Stimulated activated naive CD8-positive, alpha-beta T cell treated with anti-CD3 and anti-CD28 coated beads, Interleukin-15, amount 100 ng/mL, for 72 hours (primary cell): ENCODE data around the gene SEL1L3.
"Not testable (repeated sequence)": the region's sequence is repeated elsewhere in the genome, so short reads cannot be mapped to it uniquely, and the experiment has no call there.

Experiments
- ATAC-seq: fragments of 150-1000 bp; cut with Tn5 transposase; 2 replicates; pipeline ENCODE4 v1.10.0; 2021; ENCODE audit warnings: mild to moderate bottlenecking, moderate library complexity
- DNase-seq, 2 donors: peaks; one replicate each; pipeline ENCODE4 v3.0.0; 2021 to 2022
- H3K27ac Mint-ChIP-seq, 2 donors: one replicate each; pipeline ENCODE4 v1.8.0; 2022; ENCODE audit warnings: mild to moderate bottlenecking in 2 of 2, mixed read lengths in 2 of 2, moderate library complexity in 2 of 2
- H3K27me3 Mint-ChIP-seq: one replicate; pipeline ENCODE4 v1.8.0; 2022; ENCODE audit warnings: mixed read lengths
- H3K4me1 Mint-ChIP-seq: one replicate; pipeline ENCODE4 v1.8.0; 2022; ENCODE audit warnings: mild to moderate bottlenecking, mixed read lengths
- H3K4me3 Mint-ChIP-seq, 2 donors: one replicate each; pipeline ENCODE4 v1.8.0; 2022; ENCODE audit warnings: mild to moderate bottlenecking in 2 of 2, mixed read lengths in 2 of 2, moderate library complexity in 1 of 2
- H3K9me3 Mint-ChIP-seq, 2 donors: one replicate each; pipeline ENCODE4 v1.8.0; 2022; ENCODE audit warnings: mixed read lengths in 2 of 2

The SEL1L3 gene

DNA sequence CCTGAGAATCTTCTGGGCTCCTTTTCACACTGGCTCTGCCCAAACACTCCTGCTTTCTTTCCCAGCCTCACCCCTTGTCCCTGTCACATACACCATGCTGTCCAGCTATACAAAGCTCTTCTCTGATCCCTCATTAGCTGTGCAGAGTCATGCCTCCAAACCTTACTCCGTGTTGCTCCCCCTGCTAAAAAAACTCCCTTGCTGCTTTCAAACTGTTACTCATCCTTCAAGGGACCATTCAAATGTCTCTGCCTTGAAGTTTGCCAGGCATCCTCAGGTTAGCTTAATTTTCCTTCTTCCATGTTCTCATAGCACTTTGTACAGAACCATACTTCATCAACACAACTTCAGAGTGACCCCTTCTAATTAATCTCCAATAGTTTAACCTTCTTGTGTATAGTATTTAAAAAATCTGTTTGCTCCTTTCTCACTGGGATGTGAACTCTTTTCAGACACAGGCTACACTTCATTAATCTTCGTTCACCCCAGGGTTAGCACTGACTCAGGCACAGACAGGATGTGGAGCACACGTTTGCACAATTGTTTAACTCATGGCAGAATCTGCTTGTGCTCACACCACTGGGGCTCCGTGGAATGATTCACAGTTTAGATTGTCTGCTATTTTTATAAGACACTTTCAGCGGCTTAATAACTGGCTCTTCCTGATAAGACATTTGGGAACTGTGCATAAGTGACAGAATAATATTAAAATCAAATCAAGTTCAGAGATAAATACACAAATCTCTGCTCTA lies 21.4 kb upstream of the SEL1L3 start:
- H3K4me1 Mint-ChIP-seq = no peaks in the 10 kb centered on the region
- H3K27ac Mint-ChIP-seq = peak overlapping the region in 1 of 2 donors; percentile 15
- no peak overlapping the region for H3K4me3 Mint-ChIP-seq
- peaks cover 26% of the 10 kb centered on the region for H3K27me3 Mint-ChIP-seq
- ATAC-seq (no peak), DNase-seq (no peak)
- H3K9me3 Mint-ChIP-seq = peaks cover 0 to 6% of the 10 kb centered on the region in 2 donors

DNA sequence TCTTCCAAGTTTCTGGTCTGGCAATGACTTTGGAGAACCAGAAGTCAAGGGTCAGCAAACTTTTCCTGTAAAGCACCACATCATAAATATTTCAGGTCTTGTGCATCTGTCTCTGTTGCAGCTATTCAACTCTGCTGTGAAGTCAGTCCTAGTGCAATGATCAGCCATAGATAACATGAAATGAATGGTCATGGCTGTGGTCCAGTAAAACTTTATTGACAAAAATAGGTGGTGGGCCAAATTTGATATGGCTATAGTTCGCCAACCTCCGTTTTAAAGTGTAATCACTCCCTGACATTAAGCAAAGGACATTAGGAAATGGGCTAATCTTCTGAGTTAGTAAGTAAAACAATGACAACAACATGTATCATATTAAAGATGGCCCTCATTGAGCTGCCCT lies 20.8 kb upstream of the SEL1L3 start:
- peaks cover 0 to 6% of the 10 kb centered on the region in 2 donors for H3K9me3 Mint-ChIP-seq
- ATAC-seq = no peak
- H3K4me3 Mint-ChIP-seq = no peak overlapping the region
- H3K27ac Mint-ChIP-seq = no peak overlapping the region
- no peak for DNase-seq
- no peaks in the 10 kb centered on the region for H3K4me1 Mint-ChIP-seq
- peaks cover 26% of the 10 kb centered on the region for H3K27me3 Mint-ChIP-seq

GRCh38 chr4:25882226-25882625 lies 19.4 kb upstream of the SEL1L3 start:
- Mint-ChIP-seq H3K4me1 (no peaks in the 10 kb centered on the region), H3K27me3 (peaks cover 26% of the 10 kb centered on the region), H3K27ac (no peak overlapping the region), H3K9me3 (peaks cover 0 to 6% of the 10 kb centered on the region in 2 donors), H3K4me3 (no peak overlapping the region)
- ATAC-seq = no peak
- no peak for DNase-seq

DNA sequence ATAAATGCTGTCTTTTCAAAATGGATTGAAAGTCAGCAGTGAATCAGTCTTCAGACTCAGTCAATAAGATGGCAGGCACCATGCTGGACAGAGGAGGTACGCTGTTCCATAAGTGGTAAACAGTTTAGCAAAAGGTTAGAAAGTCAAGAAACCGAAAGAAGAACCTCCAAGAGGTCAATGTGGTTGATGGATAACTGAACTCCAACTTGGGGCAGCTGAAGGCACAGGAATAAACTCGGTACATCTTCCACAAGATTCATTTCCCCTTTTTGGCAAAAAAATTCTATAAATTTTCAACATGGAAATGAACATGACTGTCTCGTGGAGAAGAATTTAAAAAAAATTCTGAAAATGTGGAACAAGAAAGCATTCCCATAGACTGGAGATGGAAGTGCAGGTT lies 18.4 kb upstream of the SEL1L3 start:
- DNase-seq = no peak
- Mint-ChIP-seq H3K9me3 (peaks cover 0 to 6% of the 10 kb centered on the region in 2 donors), H3K27ac (no peak overlapping the region), H3K4me1 (no peaks in the 10 kb centered on the region), H3K27me3 (peaks cover 19% of the 10 kb centered on the region), H3K4me3 (no peak overlapping the region)
- ATAC-seq = no peak

DNA sequence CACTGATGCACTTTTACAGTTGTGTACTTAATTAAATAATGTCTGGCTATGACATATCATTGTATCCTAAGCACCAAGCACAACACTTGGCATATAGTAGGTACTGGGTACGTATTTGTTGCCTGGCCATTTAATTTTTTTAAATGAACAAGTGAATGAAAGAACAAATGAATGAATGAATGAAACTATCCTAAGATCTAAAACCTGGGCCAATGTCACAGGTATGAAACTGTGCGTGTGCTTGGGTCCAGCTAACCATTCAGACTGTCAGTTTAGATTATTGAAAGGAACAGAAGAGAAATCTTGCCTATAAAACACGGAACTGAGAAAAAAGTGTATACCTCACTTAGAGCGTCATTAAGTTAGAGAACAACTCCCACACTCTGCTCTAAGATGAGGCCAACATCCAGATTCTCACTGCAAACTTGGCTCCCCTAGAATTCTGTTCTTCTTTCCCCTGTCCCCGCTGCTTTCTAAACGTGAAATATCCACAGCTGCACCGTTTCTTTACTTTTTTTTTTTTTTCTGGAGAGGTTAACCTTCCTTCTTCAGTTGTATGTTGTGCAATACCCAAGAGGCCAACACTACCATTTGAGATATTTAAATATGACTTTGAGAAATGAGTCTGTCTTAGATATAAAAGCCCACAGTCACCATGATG lies 17.3 kb upstream of the SEL1L3 start:
- Mint-ChIP-seq H3K27ac (no peak overlapping the region), H3K4me1 (no peaks in the 10 kb centered on the region), H3K4me3 (no peak overlapping the region), H3K27me3 (peaks cover 18% of the 10 kb centered on the region), H3K9me3 (peaks cover 0 to 6% of the 10 kb centered on the region in 2 donors)
- ATAC-seq (no peak), DNase-seq (no peak)

GRCh38 chr4:25879587-25879986 lies 16.8 kb upstream of the SEL1L3 start:
- H3K27ac Mint-ChIP-seq = no peak overlapping the region
- H3K27me3 Mint-ChIP-seq = peaks cover 18% of the 10 kb centered on the region
- peaks cover 0 to 6% of the 10 kb centered on the region in 2 donors for H3K9me3 Mint-ChIP-seq
- H3K4me1 Mint-ChIP-seq = no peaks in the 10 kb centered on the region
- no peak overlapping the region for H3K4me3 Mint-ChIP-seq
- DNase-seq (no peak), ATAC-seq (no peak)

DNA sequence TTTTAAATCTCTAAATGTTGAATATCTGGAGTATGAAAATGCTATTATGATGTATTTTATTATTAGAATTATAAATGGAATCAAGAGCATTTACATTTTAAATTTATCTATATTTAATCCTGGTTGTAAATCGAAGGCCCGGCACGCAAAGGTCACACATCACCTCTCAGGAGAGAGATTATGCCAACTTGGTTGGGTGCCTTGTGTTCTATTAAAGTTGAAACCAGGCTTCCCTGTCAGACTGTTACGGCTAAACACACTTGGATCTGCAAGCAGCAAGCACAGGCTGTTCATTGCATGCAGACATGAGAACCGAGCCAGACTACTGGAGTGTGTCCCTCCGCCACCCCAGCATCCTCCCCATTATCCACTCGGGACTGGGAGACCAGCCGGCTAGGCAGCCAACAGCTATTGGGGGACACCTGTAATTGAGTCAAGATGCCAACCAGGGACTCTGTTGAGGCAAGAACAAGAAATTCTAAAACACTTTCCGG lies 16.4 kb upstream of the SEL1L3 start:
- no peak for ATAC-seq
- Mint-ChIP-seq H3K4me1 (no peaks in the 10 kb centered on the region), H3K9me3 (peaks cover 0 to 6% of the 10 kb centered on the region in 2 donors), H3K27ac (no peak overlapping the region), H3K4me3 (no peak overlapping the region), H3K27me3 (peaks cover 18% of the 10 kb centered on the region)
- no peak for DNase-seq

DNA sequence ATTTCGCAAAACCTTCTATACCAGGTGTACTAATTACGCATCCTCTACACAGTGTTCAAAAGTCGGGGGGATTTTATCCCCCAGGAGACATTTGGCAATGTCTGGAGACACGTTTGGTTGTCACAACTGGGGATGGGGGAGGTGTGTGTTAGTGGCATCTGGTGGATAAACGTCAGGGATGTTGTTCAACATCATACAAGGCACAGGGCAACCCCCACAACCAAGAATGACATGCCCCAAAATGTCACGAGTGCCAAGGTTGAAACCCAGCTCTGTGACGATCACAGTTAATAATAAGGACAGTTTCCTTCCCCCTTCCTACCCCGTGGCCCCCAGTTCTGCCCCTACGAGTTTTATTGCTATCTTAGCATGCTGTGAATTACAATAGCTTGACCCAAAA lies 15.9 kb upstream of the SEL1L3 start:
- Mint-ChIP-seq H3K4me1 (no peaks in the 10 kb centered on the region), H3K27me3 (peaks cover 18% of the 10 kb centered on the region), H3K27ac (no peak overlapping the region), H3K9me3 (peaks cover 0 to 6% of the 10 kb centered on the region in 2 donors), H3K4me3 (no peak overlapping the region)
- ATAC-seq = no peak
- DNase-seq = no peak

DNA sequence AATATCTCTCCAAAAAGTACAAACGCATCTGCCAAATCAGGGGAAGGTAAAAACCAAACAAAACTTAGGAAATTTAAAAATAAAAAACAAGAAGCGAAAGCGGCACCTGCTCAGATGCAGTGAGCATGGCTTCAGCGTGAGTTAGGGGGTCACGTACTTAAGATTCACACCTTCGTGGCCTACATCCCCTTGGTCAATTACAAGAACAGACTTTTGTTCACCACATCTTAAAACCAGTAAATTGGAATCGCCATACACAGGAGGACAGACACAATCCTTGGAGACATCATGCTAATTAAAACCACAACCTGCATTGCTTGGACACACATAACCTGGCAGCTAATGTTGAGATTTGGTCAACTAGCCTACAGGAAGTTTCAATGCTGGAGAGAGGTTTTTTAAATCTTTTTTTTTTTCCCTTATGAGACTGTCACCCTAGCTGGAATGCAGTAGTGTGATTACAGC lies 12.5 kb upstream of the SEL1L3 start:
- Mint-ChIP-seq H3K9me3 (peaks cover 0 to 6% of the 10 kb centered on the region in 2 donors), H3K4me1 (no peaks in the 10 kb centered on the region), H3K27ac (no peak overlapping the region), H3K27me3 (peaks cover 9% of the 10 kb centered on the region), H3K4me3 (no peak overlapping the region)
- DNase-seq (no peak), ATAC-seq (no peak)

GRCh38 chr4:25874655-25875054 lies 11.9 kb upstream of the SEL1L3 start:
- Mint-ChIP-seq H3K9me3 (peaks cover 0 to 3% of the 10 kb centered on the region in 2 donors), H3K27ac (peak overlapping the region in 1 of 2 donors; percentile 51), H3K4me1 (no peaks in the 10 kb centered on the region), H3K4me3 (no peak overlapping the region), H3K27me3 (peaks cover 4% of the 10 kb centered on the region)
- ATAC-seq (no peak), DNase-seq (no peak)

GRCh38 chr4:25873632-25874129 lies 10.9 kb upstream of the SEL1L3 start:
- DNase-seq (no peak), ATAC-seq (no peak)
- H3K9me3 Mint-ChIP-seq = no peaks in the 10 kb centered on the region
- H3K27me3 Mint-ChIP-seq = no peaks in the 10 kb centered on the region
- H3K4me1 Mint-ChIP-seq = no peaks in the 10 kb centered on the region
- no peak overlapping the region for H3K4me3 Mint-ChIP-seq
- no peak overlapping the region for H3K27ac Mint-ChIP-seq

DNA sequence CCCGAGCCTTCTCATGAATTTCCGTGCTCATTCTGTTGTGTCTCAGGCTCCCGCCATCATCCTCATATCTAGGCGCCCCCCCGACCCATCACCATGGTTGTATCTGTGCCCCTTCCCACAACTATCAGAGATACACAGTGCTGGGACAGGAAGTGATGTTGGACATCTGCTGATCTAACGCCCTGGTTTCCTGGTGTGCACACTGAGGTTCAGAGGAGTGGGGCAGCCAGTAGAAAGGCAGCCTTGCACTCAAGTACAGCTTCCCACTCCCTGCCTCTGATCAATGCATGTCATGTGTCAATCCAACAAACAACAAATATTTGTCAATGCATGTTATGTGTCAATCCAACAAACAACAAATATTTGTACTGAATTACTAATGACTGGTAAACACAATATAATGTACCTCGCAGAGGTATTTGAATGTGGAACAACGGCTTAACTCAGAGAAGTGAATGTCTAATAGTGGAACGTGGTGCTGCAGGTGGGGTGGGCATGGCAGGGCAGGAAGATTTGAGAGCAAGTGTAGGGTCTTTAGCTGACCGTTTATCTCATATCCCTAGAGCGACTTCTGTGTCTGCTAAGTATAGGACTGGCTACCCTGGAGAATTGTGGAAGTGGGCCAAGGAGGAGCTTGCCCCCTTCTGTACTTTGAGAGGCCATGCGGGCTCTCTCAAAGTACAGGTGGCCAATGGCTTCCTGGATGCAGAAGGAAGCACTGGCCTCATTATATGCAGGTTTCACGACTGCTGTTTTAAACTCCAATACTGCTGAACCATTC lies 10.3 kb upstream of the SEL1L3 start:
- H3K9me3 Mint-ChIP-seq = no peaks in the 10 kb centered on the region
- H3K4me3 Mint-ChIP-seq = no peak overlapping the region
- no peaks in the 10 kb centered on the region for H3K27me3 Mint-ChIP-seq
- DNase-seq = no peak
- H3K4me1 Mint-ChIP-seq = no peaks in the 10 kb centered on the region
- no peak for ATAC-seq
- H3K27ac Mint-ChIP-seq = peak overlapping the region in 1 of 2 donors; percentile 82

- Mint-ChIP-seq H3K4me1 (no peaks in the 10 kb centered on the region), H3K27ac (no peak overlapping the region), H3K4me3 (no peak overlapping the region), H3K9me3 (no peaks in the 10 kb centered on the region), H3K27me3 (no peaks in the 10 kb centered on the region)
- DNase-seq (no peak), ATAC-seq (no peak)
These were observed 7.3 kb upstream of the SEL1L3 start for GRCh38 chr4:25870081-25870480.

DNA sequence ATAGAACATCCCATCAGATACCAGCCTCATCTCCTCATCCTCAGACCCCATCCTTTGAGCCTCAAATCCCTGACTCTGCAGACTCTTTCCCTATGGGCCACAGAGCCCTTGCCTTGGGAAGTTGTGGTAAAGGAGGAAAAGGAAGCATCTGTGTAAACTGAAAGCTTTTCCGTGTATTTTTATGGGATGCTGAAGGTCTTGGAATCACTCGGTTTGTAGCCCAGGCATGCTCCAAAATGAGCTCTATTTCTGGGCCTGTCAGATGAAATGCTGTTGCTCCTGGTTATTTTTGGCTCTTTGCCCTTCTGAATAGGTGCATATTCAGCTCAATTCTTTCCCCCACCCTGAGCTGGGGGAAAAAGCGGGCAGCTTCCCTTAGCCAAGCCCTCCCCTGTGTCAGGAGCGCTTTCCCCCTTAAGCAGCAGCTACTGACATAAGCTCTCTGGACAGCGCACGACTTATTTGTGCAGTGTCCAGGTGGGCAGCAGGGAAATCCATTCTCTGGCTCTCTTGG lies 5.0 kb upstream of the SEL1L3 start:
- no peak for ATAC-seq
- no peaks in the 10 kb centered on the region for H3K27me3 Mint-ChIP-seq
- no peak overlapping the region for H3K27ac Mint-ChIP-seq
- H3K9me3 Mint-ChIP-seq = no peaks in the 10 kb centered on the region
- no peak overlapping the region for H3K4me3 Mint-ChIP-seq
- H3K4me1 Mint-ChIP-seq = no peaks in the 10 kb centered on the region
- DNase-seq = no peak

DNA sequence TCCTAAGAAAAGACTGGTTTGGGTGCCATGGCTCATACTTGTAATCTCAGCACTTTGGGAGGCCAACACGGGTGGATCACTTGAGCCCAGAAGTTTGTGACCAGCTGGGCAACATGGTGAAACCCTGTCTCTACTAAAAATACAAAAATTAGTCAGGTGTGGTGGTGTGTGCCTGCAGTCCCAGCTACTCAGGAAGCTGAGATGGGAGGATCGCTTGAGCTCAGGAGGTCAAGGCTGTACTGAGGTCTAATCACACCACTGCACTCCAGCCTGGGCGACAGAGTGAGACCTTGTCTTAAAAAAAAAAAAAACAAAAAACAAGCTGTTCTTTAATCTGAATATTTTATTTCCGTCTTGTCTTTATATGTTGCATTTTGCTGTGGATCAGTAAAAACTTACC lies 3.6 kb upstream of the SEL1L3 start:
- ATAC-seq, H3K9me3 Mint-ChIP-seq, H3K4me1 Mint-ChIP-seq, H3K27me3 Mint-ChIP-seq, H3K27ac Mint-ChIP-seq, H3K4me3 Mint-ChIP-seq, DNase-seq: not testable (repeated sequence)
